ENCODE results near the gene ENG.

ENG gene

DNA sequence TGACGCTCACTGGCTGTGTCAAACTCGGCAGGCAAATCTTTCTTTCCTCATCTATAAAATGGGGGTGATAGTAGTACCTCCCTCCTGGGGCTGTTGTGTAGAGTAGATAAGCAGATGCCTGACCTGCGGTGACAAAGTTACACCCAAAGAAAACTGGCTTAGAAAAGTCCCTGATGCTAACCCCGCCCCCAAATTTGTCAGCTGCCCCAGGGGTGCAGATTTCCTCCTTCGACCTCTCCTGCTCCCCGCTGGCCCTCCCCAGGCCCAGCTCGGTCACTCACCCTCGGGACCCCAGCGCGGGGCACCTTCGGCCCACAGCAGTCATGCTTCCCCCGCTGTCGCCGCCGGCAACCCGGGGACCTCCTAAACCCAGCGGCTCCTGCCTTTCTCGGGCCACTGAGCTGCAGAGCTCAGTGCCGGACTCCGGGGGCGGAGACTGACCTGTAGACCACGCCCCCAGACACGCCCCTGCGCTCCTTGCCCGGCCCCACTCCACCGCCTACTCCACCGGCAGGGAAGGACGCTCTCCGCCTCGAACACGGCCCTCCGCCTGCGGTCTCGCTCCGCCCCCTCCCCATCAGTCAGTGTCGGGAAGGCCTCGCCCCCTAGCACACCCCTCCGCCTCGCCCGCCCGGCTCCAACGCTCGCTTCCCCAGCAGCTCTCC is 83.4 kb downstream of the ENG start:
- DNase-seq = peak; percentile 93

DNA sequence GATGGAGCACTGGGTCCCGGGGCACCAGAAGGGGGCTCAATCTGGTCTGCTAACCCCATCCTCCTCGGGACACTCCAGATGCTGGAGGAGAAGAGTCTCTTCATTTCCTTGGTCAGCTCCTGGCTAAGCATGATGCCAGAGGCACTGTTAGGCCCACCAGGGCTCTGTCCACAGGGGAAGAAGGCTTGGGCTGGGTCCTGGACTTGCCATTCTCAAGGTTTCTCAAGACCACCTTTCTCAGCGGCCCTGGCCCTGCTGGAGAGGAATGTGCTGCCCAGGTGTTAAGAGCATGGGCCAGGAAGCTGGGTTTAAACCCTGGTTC is 83.9 kb downstream of the ENG start:
- DNase-seq = no peak

DNA sequence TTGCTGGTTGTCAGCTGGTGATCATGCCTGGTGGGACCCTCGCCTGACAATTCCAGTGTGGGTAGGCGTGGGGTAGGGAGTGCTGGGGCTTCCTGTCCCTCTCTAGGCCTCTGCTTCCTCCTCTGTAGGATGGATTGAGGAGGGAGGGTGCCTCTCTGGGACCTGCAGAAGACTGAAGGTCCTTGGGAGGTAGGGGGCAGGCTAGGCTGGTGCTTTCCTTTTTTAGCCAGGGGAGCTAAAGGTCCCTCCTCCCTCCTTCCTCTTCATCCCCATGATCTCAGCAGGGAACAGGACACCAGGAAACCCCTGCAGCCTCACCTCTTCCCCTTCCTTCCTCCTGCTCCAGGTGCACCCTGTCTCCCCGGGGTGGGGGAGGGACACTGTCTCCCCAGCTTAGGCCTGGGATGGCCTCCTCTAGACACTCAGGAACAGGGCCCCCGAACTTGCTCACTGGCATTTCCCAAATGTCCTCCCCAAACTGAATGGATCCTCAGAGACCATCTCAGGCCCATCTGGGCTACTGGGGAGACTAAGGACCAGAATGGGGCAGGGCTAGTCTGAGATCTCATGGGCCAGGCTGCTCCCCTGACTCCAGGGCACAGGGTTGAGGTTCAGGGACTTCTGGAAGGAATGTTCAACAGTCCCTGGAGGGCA is 84.4 kb downstream of the ENG start:
- DNase-seq = no peak

DNA sequence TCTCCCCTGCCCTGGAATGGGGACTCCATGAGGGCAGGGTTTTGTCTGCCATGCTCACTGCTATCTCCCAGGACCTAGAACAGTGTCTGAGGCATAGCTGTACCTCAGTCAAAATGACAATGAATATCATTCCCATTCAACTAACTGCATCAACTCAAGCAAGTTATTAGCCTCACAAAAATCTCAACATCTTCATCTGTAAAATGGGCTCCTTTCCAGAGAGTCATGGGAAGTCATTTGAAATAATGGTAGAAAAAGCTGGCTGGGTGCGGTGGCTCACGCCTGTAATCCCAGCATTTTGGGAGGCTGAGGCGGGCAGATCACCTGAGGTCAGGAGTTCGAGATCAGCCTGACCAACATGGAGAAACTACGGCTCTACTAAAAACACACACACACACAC is 85.4 kb downstream of the ENG start:
- no peak for DNase-seq

DNA sequence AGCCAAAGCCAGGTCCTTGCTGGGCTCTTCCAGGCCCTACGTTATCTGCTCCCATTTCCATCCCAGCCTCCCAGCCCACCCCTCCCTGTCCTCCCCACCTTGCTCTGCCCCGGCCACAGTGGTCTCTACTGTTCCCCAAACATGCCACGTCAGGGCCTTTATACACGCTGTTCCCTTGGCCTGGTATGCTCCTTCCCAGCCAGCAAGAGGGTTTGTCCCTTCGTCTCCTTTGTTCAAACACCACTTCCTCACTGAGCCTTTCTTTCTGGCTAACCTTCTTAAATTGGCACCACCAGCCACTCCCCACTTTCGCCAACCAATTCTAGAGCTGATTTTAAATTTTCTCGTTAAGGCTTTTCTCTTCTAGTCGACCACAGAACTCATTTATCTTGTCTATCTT is 85.8 kb downstream of the ENG start:
- no peak for DNase-seq

DNA sequence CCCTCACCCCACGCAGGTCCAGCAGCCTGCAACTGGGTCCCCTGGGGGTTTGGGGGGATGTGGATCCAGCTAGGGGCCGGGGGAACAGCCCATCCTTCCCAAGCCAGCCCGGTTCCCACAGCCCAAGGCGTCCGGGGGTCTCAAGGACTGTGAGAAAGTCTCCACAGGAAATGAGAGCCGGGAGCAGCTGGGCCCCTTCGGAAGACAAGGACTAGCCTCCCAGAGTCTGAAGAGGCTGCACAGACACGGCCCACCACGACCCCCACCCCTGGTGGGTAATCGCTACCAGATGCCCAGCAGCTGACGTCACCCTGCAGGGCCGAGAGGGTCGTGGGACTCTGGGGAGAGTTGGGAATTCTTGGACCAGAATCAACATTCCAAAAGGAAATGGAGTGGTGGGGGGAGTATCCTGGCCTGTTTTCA is 86.5 kb downstream of the ENG start:
- no peak for DNase-seq

DNA sequence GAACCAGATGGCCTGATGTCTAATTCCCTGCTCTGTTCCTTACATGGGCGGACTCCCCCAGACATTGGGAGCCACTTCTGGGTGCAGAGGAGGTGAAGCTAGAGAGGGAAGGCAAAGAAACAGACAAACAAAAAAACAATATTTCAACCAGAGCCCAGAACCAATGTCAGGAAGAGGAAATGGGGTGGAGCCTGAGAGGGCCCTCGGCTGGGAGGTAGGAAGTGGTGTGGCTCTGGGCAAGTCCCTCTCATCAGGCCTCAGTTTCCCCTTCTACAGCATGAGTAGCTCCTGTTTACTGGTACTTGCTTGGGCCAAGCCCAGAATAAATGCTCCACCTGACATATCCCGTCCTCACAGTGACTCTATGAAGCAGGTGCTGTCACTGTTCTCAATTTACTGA is 87.0 kb downstream of the ENG start:
- no peak for DNase-seq

DNA sequence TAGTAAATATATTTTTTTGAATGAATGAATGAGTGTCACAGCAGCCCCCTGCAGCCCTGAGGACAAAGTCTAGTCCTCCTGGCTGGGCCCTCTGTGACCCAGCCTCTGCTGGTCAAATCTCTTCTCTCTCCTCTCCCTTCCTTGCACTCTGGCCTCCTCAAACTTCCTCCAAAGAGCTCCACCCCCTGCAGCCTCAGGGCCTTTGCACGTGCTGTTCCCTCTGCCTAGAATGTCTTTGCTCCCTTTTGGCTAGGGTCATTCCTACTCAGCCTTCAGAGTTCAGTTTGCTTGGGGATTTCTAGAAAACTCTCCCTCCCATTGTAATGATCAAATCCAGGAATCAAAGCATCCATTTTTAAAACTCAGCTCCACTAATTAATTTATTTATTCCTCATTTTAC is 89.0 kb downstream of the ENG start:
- DNase-seq = no peak
